CD14-positive monocyte (primary cell): Measurements from ENCODE around the gene KLHL17. TPM values are rescaled to one million over a fixed set of nuclear protein-coding genes. Genes with fewer than 3 reads are reported as not detected.

ENCODE experiments used
- DNase-seq, 3 donors: peaks; one replicate each; pipeline ENCODE4 v3.0.0-alpha.2; 2011 to 2022
- H2AFZ ChIP-seq: 2 replicates; pipeline ENCODE4 v1.6.0; 2012; ENCODE audit warnings: mild to moderate bottlenecking, low read depth, low read length, inconsistent platforms; ENCODE audit not compliant: insufficient read depth, poor library complexity, severe bottlenecking
- H3K27ac ChIP-seq, 2 donors: 1 replicate in 1 of 2; 2 replicates in 1 of 2; pipeline ENCODE4 v1.5.1; 2012 to 2013; ENCODE audit warnings: low read length in 2 of 2, control low read depth in 1 of 2, inconsistent platforms in 1 of 2, low read depth in 1 of 2, mild to moderate bottlenecking in 1 of 2
- H3K27me3 ChIP-seq, 2 donors: one replicate each; pipeline versions ENCODE4 v1.6.0 to v1.6.1; 2011 to 2013; ENCODE audit warnings: low read length in 2 of 2; ENCODE audit not compliant: control insufficient read depth in 2 of 2, insufficient read depth in 2 of 2
- H3K36me3 ChIP-seq, 2 donors: replicated peaks in 1 of 2; 1 replicate in 1 of 2; 2 replicates in 1 of 2; pipeline versions ENCODE4 v1.5.1 to v1.6.1; 2012 to 2013; ENCODE audit warnings: low read length in 2 of 2, control low read depth in 1 of 2, inconsistent platforms in 1 of 2, mild to moderate bottlenecking in 1 of 2; ENCODE audit not compliant: insufficient read depth in 2 of 2, control insufficient read depth in 1 of 2
- H3K4me1 ChIP-seq, 2 donors: 1 replicate in 1 of 2; 2 replicates in 1 of 2; pipeline versions ENCODE4 v1.5.1 to v1.6.1; 2012 to 2013; ENCODE audit warnings: low read length in 2 of 2, control low read depth in 1 of 2, inconsistent platforms in 1 of 2, mild to moderate bottlenecking in 1 of 2, moderate library complexity in 1 of 2; ENCODE audit not compliant: insufficient read depth in 2 of 2, control insufficient read depth in 1 of 2
- H3K4me2 ChIP-seq: replicated peaks from 2 replicates; pipeline ENCODE3; 2012; ENCODE audit warnings: low read length, moderate library complexity, mild to moderate bottlenecking; ENCODE audit not compliant: poor library complexity, severe bottlenecking; ENCODE audit errors: extremely low read depth
- H3K4me3 ChIP-seq, 3 experiments: fragments of 200-600 bp in 1 of 3; sonication (generic) in 1 of 3; replicated peaks in 1 of 3; 1 replicate in 2 of 3; 2 replicates in 1 of 3; pipeline ENCODE4 v1.5.1; 2011 to 2013; ENCODE audit warnings: low read length in 3 of 3, mild to moderate bottlenecking in 3 of 3, control low read depth in 2 of 3, low read depth in 2 of 3, inconsistent platforms in 1 of 3, moderate library complexity in 1 of 3
- H3K79me2 ChIP-seq: 2 replicates; pipeline ENCODE4 v1.6.0; 2012; ENCODE audit warnings: mild to moderate bottlenecking, control low read depth, inconsistent platforms, low read length, moderate library complexity; ENCODE audit not compliant: insufficient read depth
- H3K9ac ChIP-seq: 2 replicates; pipeline ENCODE4 v1.6.0; 2017; ENCODE audit warnings: low read length, mild to moderate bottlenecking; ENCODE audit not compliant: insufficient read depth, poor library complexity, severe bottlenecking
- H3K9me3 ChIP-seq, 2 donors: replicated peaks in 1 of 2; 1 replicate in 1 of 2; 2 replicates in 1 of 2; pipeline versions ENCODE4 v1.5.1 to v1.6.1; 2012 to 2013; ENCODE audit warnings: low read length in 2 of 2, control low read depth in 1 of 2; ENCODE audit not compliant: control insufficient read depth in 1 of 2, insufficient read depth in 1 of 2
- H4K20me1 ChIP-seq: 2 replicates; pipeline ENCODE4 v1.6.0; 2012; ENCODE audit warnings: mild to moderate bottlenecking, low read length, control low read depth, moderate library complexity; ENCODE audit not compliant: insufficient read depth
- H3K27ac Mint-ChIP-seq, 7 donors: one replicate each; pipeline ENCODE4 v1.8.0; 2020; ENCODE audit warnings: mild to moderate bottlenecking in 7 of 7, mixed read lengths in 7 of 7, moderate library complexity in 6 of 7, inconsistent platforms in 2 of 7
- H3K27me3 Mint-ChIP-seq, 3 donors: one replicate each; pipeline ENCODE4 v1.8.0; 2021 to 2022; ENCODE audit warnings: low read depth in 3 of 3, mild to moderate bottlenecking in 3 of 3, mixed read lengths in 3 of 3, moderate library complexity in 3 of 3, inconsistent platforms in 1 of 3
- H3K36me3 Mint-ChIP-seq, 2 donors: one replicate each; pipeline ENCODE4 v1.8.0; 2020; ENCODE audit warnings: mixed read lengths in 2 of 2, inconsistent platforms in 1 of 2, mild to moderate bottlenecking in 1 of 2
- H3K4me1 Mint-ChIP-seq: one replicate; pipeline ENCODE4 v1.8.0; 2020; ENCODE audit warnings: mild to moderate bottlenecking, mixed read lengths
- H3K4me3 Mint-ChIP-seq, 2 donors: one replicate each; pipeline ENCODE4 v1.8.0; 2020; ENCODE audit warnings: mild to moderate bottlenecking in 2 of 2, mixed read lengths in 2 of 2, moderate library complexity in 1 of 2
- H3K9me3 Mint-ChIP-seq, 7 donors: one replicate each; pipeline ENCODE4 v1.8.0; 2020 to 2022; ENCODE audit warnings: mixed read lengths in 7 of 7, mild to moderate bottlenecking in 6 of 7, moderate library complexity in 6 of 7, inconsistent platforms in 2 of 7
- CTCF ChIP-seq: fragments of 200-600 bp; IDR thresholded peaks from one replicate; pipeline ENCODE4 v1.8.0; 2022; ENCODE audit warnings: antibody characterized with exemption, mild to moderate bottlenecking
- WGBS: methylation state at CpG from one replicate; pipeline ENCODE4 v1.1.5; 2013; ENCODE audit warnings: missing lambda C conversion rate; ENCODE audit not compliant: insufficient coverage; 5-methylcytosine and 5-hydroxymethylcytosine counted together
- intact Hi-C, 2 donors: fragments of 100-400 bp; cut with micrococcal nuclease; formaldehyde crosslinking; loops; one replicate each; pipeline versions ENCODE4 v1.15.0 to v1.15.1; 2023
- polyA plus RNA-seq, 3 donors: library from polyadenylated mRNA; depleted of rRNA in 1 of 3; unstranded in 2 of 3; stranded (reverse) in 1 of 3; fragments of 300-500 nt in 2 of 3; fragments of >200 nt in 1 of 3; fragmentation: Illumina TruSeq in 2 of 3; gene quantifications; 1 replicate in 2 of 3; 2 replicates in 1 of 3; pipeline ENCODE4 v1.2.3, GENCODE V29; 2012 to 2021
- small RNA-seq: library from RNA; depleted of rRNA; stranded (forward); fragments of <200 nt; gene quantifications from one replicate; pipeline ENCODE3, GENCODE V24; 2012; ENCODE audit warnings: low read depth; ENCODE audit not compliant: insufficient read length

Gene KLHL17
- polyA plus RNA-seq, 3 donors, result 0.31 to 48.1 (median 0.71) TPM

- DNase-seq, result no peak
- Histone ChIP-seq H3K27me3 (no peaks in the 10 kb centered on the region), H3K27ac (no peak overlapping the region), H4K20me1 (no peaks in the 10 kb centered on the region), H3K4me1 (peaks cover 20 to 33% of the 10 kb centered on the region in 2 donors), H3K79me2 (no peaks in the 10 kb centered on the region), H3K4me3 (peak overlapping the region in 1 of 3 experiments; percentile 98), H3K4me2 (peak overlapping the region; percentile 83), H3K36me3 (no peaks in the 10 kb centered on the region), H3K9me3 (no peaks in the 10 kb centered on the region), H3K9ac (no peak overlapping the region), H2AFZ (no peak overlapping the region)
- Mint-ChIP-seq H3K4me3 (peak overlapping the region in 1 of 2 donors; percentile 96), H3K36me3 (no peaks in the 10 kb centered on the region), H3K27me3 (peaks cover 6 to 13% (median 12%) of the 10 kb centered on the region in 3 donors), H3K27ac (peak overlapping the region in 1 of 7 donors; percentile 96), H3K4me1 (peaks cover 16% of the 10 kb centered on the region), H3K9me3 (peaks cover 0 to 5% (median 2%) of the 10 kb centered on the region in 7 donors)
- WGBS, result 85% methylated on average over 17 of the region's 20 CpGs
- no peak for TF ChIP-seq CTCF
- intact Hi-C loops, result loop anchor here in 1 of 2 donors (10.0 kb wide), 1 partner anchor 360 kb away; the partner anchor contains the start of gene AURKAIP1
Measured at GRCh38 chr1:1014799-1015681, 54.7 kb downstream of the KLHL17 start.

Small RNAs within 50 kb of the gene (small RNA-seq; reads per million reads assigned to genes)
- gene AL645608.3, result not detected
- not detected for gene AL645608.4

Other genes starting within 250 kb of the KLHL17 start
- gene SAMD11, start 36.7 kb upstream of the KLHL17 start, polyA plus RNA-seq, result not detected
- gene NOC2L, start 1.3 kb upstream of the KLHL17 start, polyA plus RNA-seq, result 10 to 100 TPM; 34.5 to 47.9 (median 35.8) TPM
- gene PLEKHN1, start 5.9 kb downstream of the KLHL17 start, polyA plus RNA-seq, result 1 to 10 TPM in 1 of 3 donors, under 1 TPM in 2; 0.21 to 1.5 (median 0.62) TPM
- not detected for gene PERM1, start 21.5 kb downstream of the KLHL17 start, polyA plus RNA-seq
- gene HES4, start 39.5 kb downstream of the KLHL17 start, polyA plus RNA-seq, result 10 to 100 TPM in 1 of 3 donors, 1 to 10 TPM in 2; 1.4 to 26.8 (median 2.0) TPM
- 100 to 1,000 TPM; 128 to 241 (median 145) TPM for gene ISG15, start 52.9 kb downstream of the KLHL17 start, polyA plus RNA-seq
- gene AGRN, start 59.5 kb downstream of the KLHL17 start, polyA plus RNA-seq, result 1 to 10 TPM in 1 of 3 donors, under 1 TPM in 2; 0.06 to 4.7 (median 0.43) TPM
- gene RNF223, start 113.7 kb downstream of the KLHL17 start, polyA plus RNA-seq, result not detected
- gene C1orf159, start 155.5 kb downstream of the KLHL17 start, polyA plus RNA-seq, result 10 to 100 TPM in 1 of 3 donors, 1 to 10 TPM in 2; 3.0 to 18.8 (median 3.3) TPM
- under 1 TPM in 1 of 3 donors, not detected in 2; 0.06 TPM for gene TTLL10, start 213.3 kb downstream of the KLHL17 start, polyA plus RNA-seq
- not detected for gene TNFRSF18, start 246.0 kb downstream of the KLHL17 start, polyA plus RNA-seq